Neural progenitor cell (in vitro differentiated cells): Measurements from ENCODE around the gene LSM8.

Source experiments
- EZH2phosphoT487 ChIP-seq: fragments of 200-600 bp; sonication (generic); IDR thresholded peaks from 2 replicates; pipeline ENCODE4 v1.6.1; 2017; ENCODE audit warnings: antibody characterized with exemption
- TF ChIP-seq, protein P1 (sequence below): fragments of 200-600 bp; sonication (generic); IDR thresholded peaks from 2 replicates; pipeline ENCODE4 v1.5.1; 2017; ENCODE audit warnings: antibody characterized with exemption, mild to moderate bottlenecking

DNA sequence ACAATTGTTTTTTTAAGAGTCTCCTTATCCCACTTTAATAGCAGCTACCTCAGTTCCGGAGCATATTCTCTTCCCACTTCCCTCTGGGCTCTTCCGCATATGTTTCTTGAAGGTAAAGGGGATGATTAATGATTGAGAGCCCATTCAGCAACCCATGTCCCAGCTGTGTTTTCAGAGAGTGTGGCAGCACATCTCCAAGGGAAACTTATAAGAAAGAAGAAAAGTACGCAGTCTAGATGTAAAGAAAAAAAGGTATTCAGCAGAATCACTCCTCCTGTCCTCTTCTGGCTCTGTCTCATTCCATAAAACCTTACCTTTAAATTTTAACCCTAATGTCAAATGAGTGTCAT is 30.8 kb downstream of the LSM8 start:
- TF ChIP-seq, protein P1, sequence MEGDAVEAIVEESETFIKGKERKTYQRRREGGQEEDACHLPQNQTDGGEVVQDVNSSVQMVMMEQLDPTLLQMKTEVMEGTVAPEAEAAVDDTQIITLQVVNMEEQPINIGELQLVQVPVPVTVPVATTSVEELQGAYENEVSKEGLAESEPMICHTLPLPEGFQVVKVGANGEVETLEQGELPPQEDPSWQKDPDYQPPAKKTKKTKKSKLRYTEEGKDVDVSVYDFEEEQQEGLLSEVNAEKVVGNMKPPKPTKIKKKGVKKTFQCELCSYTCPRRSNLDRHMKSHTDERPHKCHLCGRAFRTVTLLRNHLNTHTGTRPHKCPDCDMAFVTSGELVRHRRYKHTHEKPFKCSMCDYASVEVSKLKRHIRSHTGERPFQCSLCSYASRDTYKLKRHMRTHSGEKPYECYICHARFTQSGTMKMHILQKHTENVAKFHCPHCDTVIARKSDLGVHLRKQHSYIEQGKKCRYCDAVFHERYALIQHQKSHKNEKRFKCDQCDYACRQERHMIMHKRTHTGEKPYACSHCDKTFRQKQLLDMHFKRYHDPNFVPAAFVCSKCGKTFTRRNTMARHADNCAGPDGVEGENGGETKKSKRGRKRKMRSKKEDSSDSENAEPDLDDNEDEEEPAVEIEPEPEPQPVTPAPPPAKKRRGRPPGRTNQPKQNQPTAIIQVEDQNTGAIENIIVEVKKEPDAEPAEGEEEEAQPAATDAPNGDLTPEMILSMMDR = no peak
- TF ChIP-seq EZH2phosphoT487 = no peak
